HCT116 (cell line): Measurements from ENCODE around the gene KHSRP. TPM values are rescaled to one million over a fixed set of nuclear protein-coding genes. Genes with fewer than 3 reads are reported as not detected.

Experiments used
- ATAC-seq: fragments of 200-7000 bp; cut with Tn5 transposase; 2 replicates; pipeline ENCODE4 v1.9.1; 2020; ENCODE audit warnings: mild to moderate bottlenecking, moderate library complexity
- BruUV-seq: library from RNA; stranded (reverse); fragments of 400-500 nt; replicated peaks from 2 replicates; lab custom pipeline; 2021; lab: Mats Ljungman, UMichigan
- CTCF ChIA-PET: fragments of 300-600 bp; sonication (Branson Sonifier 250); formaldehyde crosslinking; loops from one replicate; lab custom pipeline; 2021; ENCODE audit warnings: antibody characterized with exemption; lab: Charles Lee
- POLR2A ChIA-PET: fragments of 300-600, 350-600 bp; sonication (Branson Sonifier 250); formaldehyde crosslinking; loops from one replicate; lab custom pipeline; 2021; ENCODE audit warnings: antibody characterized with exemption; lab: Charles Lee
- RAD21 ChIA-PET, 2 experiments: fragments of 300-600 bp; sonication (Branson Sonifier 250); formaldehyde crosslinking; loops; one replicate each; lab custom pipeline; 2023; ENCODE audit warnings: low total read pairs in 2 of 2; ENCODE audit not compliant: uncharacterized antibody in 2 of 2, unreplicated experiment in 2 of 2, low non-redundant PET in 1 of 2; lab: Charles Lee
- DNase-seq: peaks from one replicate; pipeline ENCODE4 v3.0.0-alpha.2; 2010; ENCODE audit warnings: low read depth, low spot score
- H2AFZ ChIP-seq: fragments of 200-600 bp; shearing (Covaris generic), sonication (generic); 2 replicates; pipeline ENCODE4 v1.6.1; 2017; ENCODE audit warnings: low read depth, mixed run types, mixed read lengths, antibody characterized with exemption, low read length; ENCODE audit not compliant: poor library complexity, severe bottlenecking
- H3K27ac ChIP-seq: 2 replicates; pipeline ENCODE4 v1.5.1; 2012; ENCODE audit warnings: low read depth, low read length
- H3K27me3 ChIP-seq: fragments of 200-600 bp; sonication (generic); 2 replicates; pipeline ENCODE4 v1.6.1; 2016; ENCODE audit warnings: mixed run types, low read length, mixed read lengths; ENCODE audit not compliant: insufficient read depth
- H3K36me3 ChIP-seq, 2 experiments: fragments of 200-500 bp in 1 of 2; fragments of 200-600 bp in 1 of 2; sonication (Bioruptor generic) in 1 of 2; sonication (generic) in 1 of 2; 2 replicates each; pipeline versions ENCODE4 v1.5.1 to v1.6.1; 2014 to 2016; ENCODE audit warnings: low read length in 2 of 2, inconsistent platforms in 1 of 2, mixed read lengths in 1 of 2, mixed run types in 1 of 2; ENCODE audit not compliant: insufficient read depth in 2 of 2, control insufficient read depth in 1 of 2
- H3K4me1 ChIP-seq, 2 experiments: fragments of 200-600 bp in 1 of 2; sonication (generic) in 1 of 2; 2 replicates each; pipeline versions ENCODE4 v1.5.1 to v1.6.1; 2012 to 2017; ENCODE audit warnings: low read length in 2 of 2, inconsistent platforms in 1 of 2, mild to moderate bottlenecking in 1 of 2, mixed read lengths in 1 of 2, mixed run types in 1 of 2, moderate library complexity in 1 of 2; ENCODE audit not compliant: insufficient read depth in 2 of 2, control insufficient read depth in 1 of 2
- H3K4me2 ChIP-seq: fragments of 200-600 bp; sonication (generic); 2 replicates; pipeline ENCODE4 v1.6.1; 2017; ENCODE audit warnings: mixed run types, low read length, mixed read lengths
- H3K4me3 ChIP-seq, 2 experiments: fragments of 200-600 bp in 1 of 2; sonication (generic) in 1 of 2; replicated peaks in 1 of 2; 2 replicates each; pipeline ENCODE4 v1.5.1; 2011 to 2016; ENCODE audit warnings: low read length in 2 of 2, control low read depth in 1 of 2, low read depth in 1 of 2, mild to moderate bottlenecking in 1 of 2, mixed read lengths in 1 of 2, mixed run types in 1 of 2
- H3K79me2 ChIP-seq: fragments of 200-600 bp; sonication (generic); 2 replicates; pipeline ENCODE4 v1.6.1; 2017; ENCODE audit warnings: mild to moderate bottlenecking, mixed run types, low read length, moderate library complexity, mixed read lengths; ENCODE audit not compliant: insufficient read depth
- H3K9ac ChIP-seq: fragments of 200-600 bp; sonication (generic); 2 replicates; pipeline ENCODE4 v1.6.1; 2016; ENCODE audit warnings: low read length, mixed read lengths
- H3K9me2 ChIP-seq: fragments of 200-600 bp; sonication (generic), shearing (Covaris generic); 2 replicates; pipeline ENCODE4 v1.6.1; 2017; ENCODE audit warnings: mixed run types, mild to moderate bottlenecking, moderate library complexity; ENCODE audit not compliant: insufficient read depth
- H3K9me3 ChIP-seq, 2 experiments: fragments of 200-500 bp in 1 of 2; fragments of 200-600 bp in 1 of 2; sonication (Bioruptor generic) in 1 of 2; sonication (generic) in 1 of 2; 2 replicates each; pipeline ENCODE4 v1.6.1; 2014 to 2017; ENCODE audit warnings: low read length in 2 of 2, mixed read lengths in 2 of 2, inconsistent platforms in 1 of 2, low read depth in 1 of 2, mild to moderate bottlenecking in 1 of 2, mixed run types in 1 of 2, moderate library complexity in 1 of 2; ENCODE audit not compliant: control insufficient read depth in 1 of 2, insufficient read depth in 1 of 2
- H4K20me1 ChIP-seq: fragments of 200-600 bp; sonication (generic), shearing (Covaris generic); 2 replicates; pipeline ENCODE4 v1.6.1; 2017; ENCODE audit warnings: mixed run types, mild to moderate bottlenecking, moderate library complexity; ENCODE audit not compliant: insufficient read depth
- JUND ChIP-seq: IDR thresholded peaks from 2 replicates; pipeline ENCODE4 v1.6.1; 2012
- REST ChIP-seq: IDR thresholded peaks from 2 replicates; pipeline ENCODE4 v1.6.1; 2012; ENCODE audit warnings: low read depth
- SIN3A ChIP-seq: IDR thresholded peaks from 2 replicates; pipeline ENCODE4 v1.6.1; 2012; ENCODE audit warnings: low read depth
- YY1 ChIP-seq: IDR thresholded peaks from 2 replicates; pipeline ENCODE4 v1.6.1; 2011; ENCODE audit warnings: low read length, low read depth, moderate library complexity, mild to moderate bottlenecking; ENCODE audit not compliant: insufficient replicate concordance; ENCODE audit errors: extremely low read depth
- ZFX ChIP-seq: fragments of 450-650 bp; IDR thresholded peaks from 2 replicates; pipeline ENCODE4 v1.6.1; 2017
- ZNF274 ChIP-seq: fragments of 200-500 bp; sonication (Bioruptor generic); IDR thresholded peaks from 2 replicates; pipeline ENCODE4 v1.6.1; 2014; ENCODE audit warnings: mild to moderate bottlenecking, low read depth, low read length, inconsistent platforms
- intact Hi-C: fragments of 100-400 bp; cut with micrococcal nuclease; formaldehyde crosslinking; loops from 2 replicates; pipeline ENCODE4 v1.10.0; 2022
- total RNA-seq: library from RNA; stranded (reverse); gene quantifications from one replicate; pipeline ENCODE4 v1.2.1, GENCODE V29; 2021; ENCODE audit not compliant: unreplicated experiment

KHSRP gene
- total RNA-seq, 1 experiment from 2014 or later, result 553 TPM

GRCh38 chr19:6431891-6432290 is 7.3 kb upstream of the KHSRP start:
- no peak for ATAC-seq
- no peak for DNase-seq
- Histone ChIP-seq H2AFZ (no peak overlapping the region), H3K27me3 (no peaks in the 10 kb centered on the region), H3K79me2 (no peaks in the 10 kb centered on the region), H3K36me3 (no peaks in the 10 kb centered on the region), H3K27ac (no peak overlapping the region; the same call in 1 of the 2 replicates), H4K20me1 (no peaks in the 10 kb centered on the region), H3K9me2 (no peaks in the 10 kb centered on the region), H3K4me2 (no peak overlapping the region), H3K9ac (no peak overlapping the region), H3K9me3 (no peaks in the 10 kb centered on the region), H3K4me3 (no peak overlapping the region), H3K4me1 (peaks cover 3 to 7% of the 10 kb centered on the region in 2 experiments; a peak in 3 of 4 replicates)
- ChIA-PET CTCF (no interaction called here), RAD21 (no interaction called here), POLR2A (no interaction called here)
- no peak for TF ChIP-seq REST
- TF ChIP-seq ZFX, result no peak
- no peak for TF ChIP-seq SIN3A
- TF ChIP-seq JUND, result no peak
- TF ChIP-seq YY1, result no peak
- no peak for TF ChIP-seq ZNF274
- no TSS peak for BruUV-seq
- intact Hi-C loops, result no loop called here
